Activated T-cell treated with anti-CD3 and anti-CD28 coated beads, Interleukin-2, amount 50 U/mL, for 24 hours (primary cell): Measurements from ENCODE around the gene GPR151.

Experiments
- DNase-seq: peaks from one replicate; pipeline ENCODE4 v3.0.0-alpha.2; 2020
- H3K27ac Mint-ChIP-seq: 2 replicates; pipeline ENCODE4 v1.8.0; 2020; ENCODE audit warnings: mild to moderate bottlenecking, mixed read lengths
- H3K27me3 Mint-ChIP-seq: 2 replicates; pipeline ENCODE4 v1.8.0; 2020; ENCODE audit warnings: mixed read lengths
- H3K36me3 Mint-ChIP-seq: 2 replicates; pipeline ENCODE4 v1.8.0; 2020; ENCODE audit warnings: low read depth, mixed read lengths
- H3K4me1 Mint-ChIP-seq: 2 replicates; pipeline ENCODE4 v1.8.0; 2020; ENCODE audit warnings: low read depth, mixed read lengths
- H3K4me3 Mint-ChIP-seq: 2 replicates; pipeline ENCODE4 v1.8.0; 2020; ENCODE audit warnings: mild to moderate bottlenecking, moderate library complexity, mixed read lengths
- H3K9me3 Mint-ChIP-seq: 2 replicates; pipeline ENCODE4 v1.8.0; 2020; ENCODE audit warnings: mixed read lengths

The GPR151 gene

GRCh38 chr5:146494656-146495055 lies 21.3 kb downstream of the GPR151 start:
- no peak overlapping the region for H3K4me3 Mint-ChIP-seq
- peaks cover 5% of the 10 kb centered on the region for H3K4me1 Mint-ChIP-seq
- H3K27ac Mint-ChIP-seq: no peak overlapping the region
- H3K27me3 Mint-ChIP-seq: no peaks in the 10 kb centered on the region
- H3K9me3 Mint-ChIP-seq: no peaks in the 10 kb centered on the region
- DNase-seq: no peak
- H3K36me3 Mint-ChIP-seq: peaks cover 85% of the 10 kb centered on the region

- no peaks in the 10 kb centered on the region for H3K9me3 Mint-ChIP-seq
- no peak overlapping the region for H3K27ac Mint-ChIP-seq
- H3K36me3 Mint-ChIP-seq: peaks cover 95% of the 10 kb centered on the region
Observed at GRCh38 chr5:146490089-146490843, 25.7 kb downstream of the GPR151 start.

GRCh38 chr5:146484714-146485391 lies 31.1 kb downstream of the GPR151 start:
- Mint-ChIP-seq H3K4me3 (no peak overlapping the region), H3K9me3 (no peaks in the 10 kb centered on the region), H3K4me1 (no peaks in the 10 kb centered on the region), H3K27me3 (no peaks in the 10 kb centered on the region), H3K36me3 (peaks cover 91% of the 10 kb centered on the region), H3K27ac (peak overlapping the region; percentile 0)
- no peak for DNase-seq

More at GRCh38 chr5:146490089-146490843, 25.7 kb downstream of the GPR151 start:
- Mint-ChIP-seq H3K4me3 (no peak overlapping the region), H3K4me1 (peaks cover 2% of the 10 kb centered on the region), H3K27me3 (no peaks in the 10 kb centered on the region)
- no peak for DNase-seq

- H3K9me3 Mint-ChIP-seq: no peaks in the 10 kb centered on the region
Observed at GRCh38 chr5:146482775-146483174, 33.2 kb downstream of the GPR151 start.

GRCh38 chr5:146475906-146476305 lies 40.1 kb downstream of the GPR151 start:
- H3K9me3 Mint-ChIP-seq: no peaks in the 10 kb centered on the region
- no peak overlapping the region for H3K27ac Mint-ChIP-seq
- no peak for DNase-seq
- H3K36me3 Mint-ChIP-seq: peaks cover 88% of the 10 kb centered on the region
- peaks cover 7% of the 10 kb centered on the region for H3K4me1 Mint-ChIP-seq
- H3K27me3 Mint-ChIP-seq: no peaks in the 10 kb centered on the region
- H3K4me3 Mint-ChIP-seq: no peak overlapping the region

More at GRCh38 chr5:146482775-146483174, 33.2 kb downstream of the GPR151 start:
- Mint-ChIP-seq H3K4me1 (no peaks in the 10 kb centered on the region), H3K27ac (no peak overlapping the region), H3K36me3 (peaks cover 91% of the 10 kb centered on the region), H3K4me3 (no peak overlapping the region), H3K27me3 (no peaks in the 10 kb centered on the region)
- no peak for DNase-seq

- Mint-ChIP-seq H3K4me1 (peaks cover 7% of the 10 kb centered on the region), H3K4me3 (no peak overlapping the region), H3K27ac (no peak overlapping the region), H3K36me3 (peaks cover 90% of the 10 kb centered on the region), H3K9me3 (no peaks in the 10 kb centered on the region), H3K27me3 (no peaks in the 10 kb centered on the region)
- DNase-seq: no peak
Observed at GRCh38 chr5:146475190-146475780, 40.7 kb downstream of the GPR151 start.

GRCh38 chr5:146474065-146474464 lies 41.9 kb downstream of the GPR151 start:
- Mint-ChIP-seq H3K36me3 (peaks cover 87% of the 10 kb centered on the region), H3K27ac (no peak overlapping the region)
- DNase-seq: no peak

GRCh38 chr5:146467760-146468159 lies 48.2 kb downstream of the GPR151 start:
- Mint-ChIP-seq H3K9me3 (no peaks in the 10 kb centered on the region), H3K4me3 (no peak overlapping the region), H3K27me3 (no peaks in the 10 kb centered on the region), H3K36me3 (peaks cover 85% of the 10 kb centered on the region), H3K27ac (no peak overlapping the region), H3K4me1 (peaks cover 26% of the 10 kb centered on the region)
- no peak for DNase-seq

More at GRCh38 chr5:146474065-146474464, 41.9 kb downstream of the GPR151 start:
- no peaks in the 10 kb centered on the region for H3K27me3 Mint-ChIP-seq
- no peaks in the 10 kb centered on the region for H3K9me3 Mint-ChIP-seq
- H3K4me3 Mint-ChIP-seq: no peak overlapping the region
- H3K4me1 Mint-ChIP-seq: peaks cover 7% of the 10 kb centered on the region

- no peak for DNase-seq
- no peak overlapping the region for H3K27ac Mint-ChIP-seq
Observed at GRCh38 chr5:146466521-146467349, 49.3 kb downstream of the GPR151 start.

GRCh38 chr5:146463446-146463845 lies 52.5 kb downstream of the GPR151 start:
- Mint-ChIP-seq H3K4me3 (no peak overlapping the region), H3K27ac (peak overlapping the region; percentile 11), H3K4me1 (peaks cover 42% of the 10 kb centered on the region), H3K9me3 (no peaks in the 10 kb centered on the region), H3K27me3 (no peaks in the 10 kb centered on the region), H3K36me3 (peaks cover 93% of the 10 kb centered on the region)
- DNase-seq: no peak

More at GRCh38 chr5:146466521-146467349, 49.3 kb downstream of the GPR151 start:
- Mint-ChIP-seq H3K36me3 (peaks cover 84% of the 10 kb centered on the region), H3K9me3 (no peaks in the 10 kb centered on the region), H3K27me3 (no peaks in the 10 kb centered on the region), H3K4me1 (peaks cover 31% of the 10 kb centered on the region), H3K4me3 (no peak overlapping the region)
